ENCODE measurements around the gene PEX1.
A peak's percentile ranks its signal among the peaks of the same experiment; 100 is the strongest.
"Not testable (repeated sequence)": the region's sequence is repeated elsewhere in the genome, so short reads cannot be mapped to it uniquely, and the experiment has no call there.

Gene PEX1

DNA sequence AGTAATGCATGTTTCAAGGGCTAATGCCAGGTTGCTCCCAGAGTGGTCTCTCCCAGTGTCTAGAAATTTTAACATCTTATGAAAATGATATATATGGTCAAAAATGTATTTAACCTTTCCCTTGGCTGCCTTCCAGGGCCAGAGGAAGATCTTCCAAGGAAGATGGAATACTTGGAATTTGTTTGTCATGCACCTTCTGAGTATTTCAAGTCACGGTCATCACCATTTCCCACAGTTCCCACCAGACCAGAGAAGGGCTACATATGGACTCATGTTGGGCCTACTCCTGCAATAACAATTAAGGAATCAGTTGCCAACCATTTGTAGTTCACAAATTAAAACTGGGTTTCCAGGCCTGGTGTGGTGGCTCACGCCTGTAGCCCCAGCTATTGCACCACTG is 72.1 kb downstream of the PEX1 start:
- DNase-seq = no peak

DNA sequence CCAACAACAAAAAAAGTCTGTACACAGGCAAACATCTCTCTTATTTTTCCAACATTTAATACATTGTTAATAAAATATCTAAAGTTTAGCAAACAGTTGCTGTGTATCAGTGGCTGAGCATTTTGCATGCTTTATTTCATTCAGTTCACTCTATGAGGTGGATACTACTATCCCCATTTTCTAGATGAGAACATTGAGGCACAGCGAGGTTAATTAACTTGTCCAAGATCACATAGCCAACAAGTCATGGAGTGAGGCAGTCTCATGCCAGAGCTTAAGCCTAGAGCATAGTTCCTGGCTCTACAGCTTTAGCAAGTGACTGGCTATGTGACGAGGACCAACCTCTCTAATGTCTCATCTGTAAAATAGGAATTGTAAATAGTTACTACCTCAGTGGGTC is 76.7 kb downstream of the PEX1 start:
- no peak for DNase-seq

DNA sequence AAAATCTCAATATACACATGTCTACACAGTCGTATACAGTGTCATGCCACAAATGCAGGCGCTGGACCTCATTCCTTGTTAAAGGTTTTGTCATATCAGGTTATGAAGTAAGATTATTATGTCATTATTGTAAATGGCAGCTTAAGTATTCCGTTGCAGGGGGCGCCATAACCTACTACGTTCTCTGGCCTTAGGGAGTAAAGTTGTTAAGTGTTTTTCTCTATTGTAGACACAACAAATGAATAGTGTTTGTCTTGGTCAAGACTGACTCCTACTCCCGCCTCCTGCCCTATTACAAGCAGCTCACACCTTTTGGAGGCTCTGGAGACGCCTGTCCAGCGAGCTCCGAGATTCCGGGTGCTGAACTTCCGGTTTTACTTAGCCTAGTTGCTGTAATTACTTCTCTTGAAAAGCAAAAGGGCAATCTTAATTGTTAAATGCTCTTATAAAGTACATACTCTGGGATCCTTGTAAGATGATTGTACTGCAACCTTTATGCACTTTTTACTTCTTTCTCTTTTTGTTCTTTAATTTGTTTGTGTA is 80.0 kb downstream of the PEX1 start:
- DNase-seq = no peak

DNA sequence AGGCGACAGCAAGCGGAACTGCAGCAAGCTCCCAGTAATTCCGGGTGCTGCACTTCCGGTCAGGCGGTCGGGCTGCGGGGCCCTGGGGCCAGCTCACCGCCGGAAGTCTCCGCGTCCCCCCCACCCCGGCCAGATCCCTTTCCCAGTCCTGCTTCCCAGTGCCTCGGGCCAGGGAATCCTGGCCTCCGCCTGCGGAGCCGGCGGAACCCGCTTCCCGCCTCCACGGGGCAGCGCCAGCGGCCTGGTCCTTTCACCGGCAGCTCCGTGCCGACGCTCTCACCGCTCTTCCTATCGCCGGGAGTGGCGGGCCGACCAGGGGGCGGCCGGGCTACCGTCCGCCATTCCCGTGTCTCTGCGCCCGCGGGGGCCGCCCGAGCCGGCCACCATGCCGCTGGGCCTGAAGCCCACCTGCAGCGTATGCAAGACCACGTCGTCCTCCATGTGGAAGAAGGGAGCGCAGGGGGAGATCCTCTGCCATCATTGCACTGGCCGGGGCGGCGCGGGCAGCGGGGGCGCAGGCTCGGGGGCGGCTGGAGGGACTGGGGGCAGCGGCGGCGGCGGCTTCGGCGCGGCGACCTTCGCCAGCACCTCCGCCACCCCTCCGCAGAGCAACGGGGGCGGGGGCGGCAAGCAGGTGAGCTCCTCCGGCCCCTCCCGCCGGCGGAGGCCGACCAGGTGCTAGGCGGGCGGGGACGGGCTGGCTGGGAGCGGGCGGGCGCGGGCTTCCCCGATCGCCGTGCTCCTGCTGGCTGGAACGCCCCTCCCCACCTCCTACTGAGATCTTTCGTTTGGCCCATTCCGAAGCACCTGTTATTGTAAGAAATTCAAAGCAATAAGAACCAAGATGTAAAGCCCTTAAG is 80.7 kb downstream of the PEX1 start, which contains the start of gene GATAD1:
TSS of gene GATAD1 (plus strand) at position 138 of the 860 bp plus-strand sequence. CDS start at position 386, 248 bp downstream.
- peak; percentile 72 for DNase-seq

DNA sequence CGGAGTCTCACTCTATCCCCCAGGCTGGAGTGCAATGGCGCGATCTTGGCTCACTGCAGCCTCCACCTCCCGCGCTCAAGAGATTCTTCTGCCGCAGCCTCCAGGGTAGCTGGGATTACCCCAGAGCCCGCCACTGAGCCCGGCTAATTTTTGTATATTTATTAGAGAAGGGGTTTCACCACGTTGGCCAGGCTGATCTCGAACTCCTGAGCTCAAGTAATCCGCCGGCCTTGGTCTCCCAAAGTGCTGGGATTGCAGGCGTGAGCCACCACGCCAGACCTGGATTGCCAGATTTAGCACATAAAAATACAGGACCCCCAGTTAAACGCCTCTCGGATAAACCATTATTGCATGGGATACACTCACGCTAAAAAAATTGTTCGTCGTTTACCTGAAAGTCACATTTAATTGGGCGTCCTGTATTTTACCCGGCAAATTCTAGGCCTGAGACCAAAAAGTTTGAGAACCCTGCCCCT is 81.4 kb downstream of the PEX1 start:
- no peak for DNase-seq

DNA sequence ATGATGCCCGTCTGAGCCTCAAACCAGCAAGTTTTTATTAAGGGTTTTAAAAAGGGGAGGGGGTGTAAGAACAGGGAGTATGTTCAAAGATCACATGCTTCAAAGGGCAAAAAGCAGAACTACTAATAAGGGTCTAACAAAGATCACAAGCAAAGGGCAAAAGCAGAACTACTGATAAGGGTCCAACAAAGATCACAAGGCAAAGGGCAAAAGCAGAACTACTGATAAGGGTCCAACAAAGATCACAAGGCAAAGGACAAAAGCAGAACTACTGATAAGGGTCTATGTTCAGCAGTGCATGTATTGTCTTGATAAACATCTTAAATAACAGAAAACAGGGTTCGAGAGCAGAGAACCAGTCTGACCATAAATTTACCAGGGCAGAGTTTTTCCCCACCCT is 85.6 kb downstream of the PEX1 start:
- not testable (repeated sequence) for DNase-seq

DNA sequence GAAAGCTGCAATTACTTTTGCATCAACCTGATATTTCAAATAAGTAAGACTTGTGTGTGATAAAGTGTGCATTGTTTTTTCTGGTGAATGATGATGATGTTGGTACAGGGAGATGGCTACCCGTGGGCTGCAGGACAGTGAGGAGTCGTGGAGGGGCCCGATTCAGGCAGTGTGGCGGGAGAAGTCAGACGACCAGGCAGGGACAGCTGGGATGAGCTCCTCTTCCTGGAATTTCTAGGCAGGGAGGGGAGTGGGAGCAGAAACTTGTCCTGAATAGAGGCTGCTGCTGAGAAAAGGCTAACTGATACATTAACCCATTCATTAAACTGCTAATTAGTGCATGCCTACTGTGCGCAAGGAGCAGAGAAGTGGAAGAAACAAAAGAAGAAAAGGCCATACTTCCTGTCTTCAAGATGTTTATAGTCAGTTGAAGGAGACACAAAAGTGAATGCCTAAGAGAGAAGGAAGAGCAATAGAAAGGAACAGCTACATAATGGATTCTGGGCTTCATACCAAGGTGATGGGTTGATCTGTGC is 90.3 kb downstream of the PEX1 start:
- no peak for DNase-seq

Measured in T1000 (cell line).